Gastrocnemius medialis (tissue), 4 donors: ENCODE data around the gene DAND5.

Experiments used
- POLR2A ChIP-seq, 2 donors: fragments of 450-650 bp; IDR thresholded peaks; one replicate each; pipeline ENCODE4 v1.6.1; 2017; ENCODE audit warnings: antibody characterized with exemption in 2 of 2, mild to moderate bottlenecking in 2 of 2, moderate library complexity in 2 of 2
- TF ChIP-seq, protein P1 (sequence below), 5 experiments: fragments of 450-650 bp in 3 of 5; fragments of 200-600 bp in 2 of 5; sonication (generic) in 2 of 5; IDR thresholded peaks in 4 of 5; conservative IDR thresholded peaks in 1 of 5; 1 replicate in 4 of 5; 2 replicates in 1 of 5; pipeline ENCODE4 v1.5.1; 2016 to 2019; ENCODE audit warnings: antibody characterized with exemption in 5 of 5, mild to moderate bottlenecking in 3 of 5, moderate library complexity in 3 of 5

DNA sequence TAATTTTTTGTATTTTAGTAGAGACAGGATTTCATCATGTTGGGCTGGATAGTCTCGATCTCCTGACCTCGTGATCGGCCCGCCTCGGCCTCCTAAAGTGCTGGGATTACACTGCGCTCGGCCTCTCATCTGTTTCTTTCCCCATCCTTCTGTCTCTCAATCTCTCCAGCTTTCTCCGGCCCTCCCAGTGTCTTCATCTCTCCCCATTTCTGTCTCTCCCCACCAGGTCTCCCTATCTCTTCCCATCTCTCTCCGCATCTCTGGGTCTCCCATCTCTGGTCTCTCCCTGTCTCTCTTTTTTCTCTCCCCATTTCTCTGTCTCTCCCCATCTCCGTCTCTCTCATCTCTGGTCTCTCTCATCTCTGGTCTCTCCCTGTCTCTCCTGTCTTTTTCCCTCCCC is 13.7 kb downstream of the DAND5 start:
- TF ChIP-seq POLR2A (IDR thresholded peaks at IDR 0.05), result no peak
- TF ChIP-seq, protein P1, sequence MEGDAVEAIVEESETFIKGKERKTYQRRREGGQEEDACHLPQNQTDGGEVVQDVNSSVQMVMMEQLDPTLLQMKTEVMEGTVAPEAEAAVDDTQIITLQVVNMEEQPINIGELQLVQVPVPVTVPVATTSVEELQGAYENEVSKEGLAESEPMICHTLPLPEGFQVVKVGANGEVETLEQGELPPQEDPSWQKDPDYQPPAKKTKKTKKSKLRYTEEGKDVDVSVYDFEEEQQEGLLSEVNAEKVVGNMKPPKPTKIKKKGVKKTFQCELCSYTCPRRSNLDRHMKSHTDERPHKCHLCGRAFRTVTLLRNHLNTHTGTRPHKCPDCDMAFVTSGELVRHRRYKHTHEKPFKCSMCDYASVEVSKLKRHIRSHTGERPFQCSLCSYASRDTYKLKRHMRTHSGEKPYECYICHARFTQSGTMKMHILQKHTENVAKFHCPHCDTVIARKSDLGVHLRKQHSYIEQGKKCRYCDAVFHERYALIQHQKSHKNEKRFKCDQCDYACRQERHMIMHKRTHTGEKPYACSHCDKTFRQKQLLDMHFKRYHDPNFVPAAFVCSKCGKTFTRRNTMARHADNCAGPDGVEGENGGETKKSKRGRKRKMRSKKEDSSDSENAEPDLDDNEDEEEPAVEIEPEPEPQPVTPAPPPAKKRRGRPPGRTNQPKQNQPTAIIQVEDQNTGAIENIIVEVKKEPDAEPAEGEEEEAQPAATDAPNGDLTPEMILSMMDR (IDR thresholded peaks at IDR 0.05 in 4 of 5, conservative IDR thresholded peaks at IDR 0.05 in 1 of 5), result no peak
